Activated CD4-positive, alpha-beta T cell treated with anti-CD3 and anti-CD28 coated beads for 36 hours (primary cell): ENCODE results near the gene HOXA7. TPM values are rescaled to one million over a fixed set of nuclear protein-coding genes. Genes with fewer than 3 reads are reported as not detected.

ENCODE experiments used
- ATAC-seq: fragments of 200-7000 bp; cut with Tn5 transposase; one replicate; pipeline ENCODE4 v1.10.0; 2021; ENCODE audit warnings: mild to moderate bottlenecking, moderate library complexity
- CTCF ChIA-PET: fragments of 350-600 bp; sonication (Branson Sonifier 250); formaldehyde crosslinking; loops from one replicate; lab custom pipeline; 2021; ENCODE audit warnings: antibody characterized with exemption; lab: Charles Lee
- POLR2A ChIA-PET: fragments of 350-600 bp; sonication (Branson Sonifier 250); formaldehyde crosslinking; loops from one replicate; lab custom pipeline; 2021; ENCODE audit warnings: antibody characterized with exemption, inconsistent platforms; lab: Charles Lee
- DNase-seq: peaks from one replicate; pipeline ENCODE4 v3.0.0-alpha.2; 2020
- H3K27ac Mint-ChIP-seq: one replicate; pipeline ENCODE4 v1.8.0; 2021; ENCODE audit warnings: mixed read lengths
- H3K27me3 Mint-ChIP-seq: one replicate; pipeline ENCODE4 v1.8.0; 2021; ENCODE audit warnings: mixed read lengths
- H3K36me3 Mint-ChIP-seq: one replicate; pipeline ENCODE4 v1.8.0; 2021; ENCODE audit warnings: low read depth, mixed read lengths
- H3K4me1 Mint-ChIP-seq: one replicate; pipeline ENCODE4 v1.8.0; 2021; ENCODE audit warnings: mixed read lengths
- H3K4me3 Mint-ChIP-seq: one replicate; pipeline ENCODE4 v1.8.0; 2021; ENCODE audit warnings: mild to moderate bottlenecking, moderate library complexity, mixed read lengths
- H3K9me3 Mint-ChIP-seq: one replicate; pipeline ENCODE4 v1.8.0; 2021; ENCODE audit warnings: low read depth, mixed read lengths
- intact Hi-C, 2 experiments: fragments of 100-400 bp; cut with DNase I in 1 of 2; cut with micrococcal nuclease in 1 of 2; formaldehyde crosslinking; loops; one replicate each; pipeline versions ENCODE4 v1.14.2 to v1.15.1; 2022 to 2024; cut with DNase I, micrococcal nuclease
- total RNA-seq, 2 experiments: library from RNA; stranded (reverse); gene quantifications; one replicate each; pipeline ENCODE4 v1.2.3, GENCODE V29; 2021

HOXA7 gene
- total RNA-seq, 2 experiments from 2014 or later: not detected

GRCh38 chr7:27173956-27174873 lies 17.7 kb upstream of the HOXA7 start, which contains the start of gene HOXA10:
Gene HOXA10, minus strand, starts transcription at chr7:27174320. Its CDS starts 14 bp downstream, at chr7:27174306.
- no peak within 1 kb of the TSS for H3K27ac Mint-ChIP-seq
- H3K4me3 Mint-ChIP-seq: peak within 1 kb of the TSS; percentile 28
- POLR2A ChIA-PET: no interaction called here
- peaks cover 51% of the 10 kb centered on the region for H3K27me3 Mint-ChIP-seq
- DNase-seq (no peak), ATAC-seq (no peak)
- CTCF ChIA-PET: interaction anchor here (0.6 kb wide), 1 partner anchor 36 kb away, joined by 4 read pairs; no protein-coding TSS in a partner anchor
- H3K9me3 Mint-ChIP-seq: no peaks in the 10 kb centered on the region
- peaks cover 9% of the 10 kb centered on the region for H3K4me1 Mint-ChIP-seq
- no peaks in the 10 kb centered on the region for H3K36me3 Mint-ChIP-seq
- intact Hi-C loops: loop anchor here in 1 of 2 experiments (2.0 kb wide), 1 partner anchor 17 kb away; the partner anchor contains the start of gene HOXA7

DNA sequence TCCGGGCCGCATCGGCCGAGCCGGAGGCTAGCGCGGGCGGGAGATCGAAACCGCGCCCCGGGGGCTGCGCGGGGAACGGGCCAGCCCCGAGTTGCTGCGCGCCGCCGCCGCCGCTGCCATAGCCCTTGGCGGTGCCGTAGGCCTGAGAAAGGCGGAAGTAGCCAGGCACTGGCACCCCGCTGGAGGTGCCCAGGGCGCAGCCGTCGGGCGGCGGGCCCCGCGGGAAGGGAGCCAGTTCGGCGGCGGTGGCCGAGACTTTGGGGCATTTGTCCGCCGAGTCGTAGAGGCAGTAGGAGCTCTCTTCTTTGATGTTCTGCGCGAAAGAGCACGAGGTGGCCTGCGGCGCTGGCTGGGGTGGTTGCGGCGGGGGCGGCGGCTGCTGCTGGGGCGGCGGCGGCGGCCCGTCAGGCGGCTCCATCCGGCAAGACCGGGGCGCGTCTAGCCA lies 17.1 kb upstream of the HOXA7 start:
- Mint-ChIP-seq H3K4me1 (peaks cover 13% of the 10 kb centered on the region), H3K27ac (no peak overlapping the region), H3K4me3 (no peak overlapping the region), H3K9me3 (no peaks in the 10 kb centered on the region), H3K36me3 (no peaks in the 10 kb centered on the region), H3K27me3 (peaks cover 52% of the 10 kb centered on the region)
- ChIA-PET CTCF (interaction anchor here (1.0 to 1.6 kb wide), 2 partner anchors 11 to 13 kb away, joined by 4 to 6 read pairs; no protein-coding TSS in a partner anchor), POLR2A (interaction anchor here (0.6 kb wide), 1 partner anchor 312 kb away, joined by 7 read pairs; no protein-coding TSS in a partner anchor)
- ATAC-seq (peak; percentile 60), DNase-seq (peak; percentile 50)
- intact Hi-C loops: loop anchor here in 1 of 2 experiments (2.0 kb wide), 1 partner anchor 17 kb away; the partner anchor contains the start of gene HOXA7

DNA sequence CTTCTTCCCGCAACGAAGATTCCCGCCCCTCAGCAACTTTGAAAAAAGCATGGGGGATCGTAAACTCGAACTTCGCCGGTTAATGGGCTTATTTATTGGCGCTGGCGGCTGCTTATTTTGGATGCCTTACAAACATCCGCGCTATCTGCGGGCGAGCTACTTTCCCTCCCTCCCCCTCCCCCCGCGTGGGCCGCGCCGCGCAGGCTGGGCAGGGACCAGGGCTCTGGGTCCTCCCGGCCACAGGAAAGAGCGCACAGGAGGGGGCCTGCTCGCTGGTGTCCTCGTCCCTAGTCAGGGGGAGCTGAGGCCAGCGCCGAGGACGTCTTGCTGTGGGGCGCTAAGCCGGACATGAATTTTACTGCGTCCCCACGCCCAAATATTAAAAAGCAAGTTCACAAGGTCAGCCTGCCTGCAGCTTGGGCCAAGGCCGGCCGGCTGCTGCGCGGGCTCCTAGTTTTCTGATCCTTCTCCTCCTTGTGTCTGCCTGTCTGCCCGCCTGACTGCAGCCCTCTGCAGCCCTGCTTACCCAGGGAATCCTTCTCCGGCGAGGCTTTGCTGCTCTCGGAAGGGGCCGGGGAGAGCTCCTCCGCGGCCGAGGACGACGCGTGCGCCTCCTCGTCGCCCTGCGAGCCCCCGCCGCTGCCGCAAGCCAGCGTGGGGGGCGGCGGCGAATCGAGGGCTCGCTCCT lies 16.5 kb upstream of the HOXA7 start:
- H3K27me3 Mint-ChIP-seq: peaks cover 56% of the 10 kb centered on the region
- DNase-seq: peak; percentile 31
- no peak overlapping the region for H3K27ac Mint-ChIP-seq
- ChIA-PET CTCF (interaction anchor here (0.6 to 1.6 kb wide), 4 partner anchors 10 to 113 kb away, joined by 3 to 6 read pairs (median 4); no protein-coding TSS in a partner anchor), POLR2A (interaction anchor here (0.6 kb wide), 1 partner anchor 312 kb away, joined by 7 read pairs; no protein-coding TSS in a partner anchor)
- peaks cover 15% of the 10 kb centered on the region for H3K4me1 Mint-ChIP-seq
- intact Hi-C loops: loop anchor here in 1 of 2 experiments (2.0 kb wide), 1 partner anchor 16 kb away; the partner anchor contains the start of gene HOXA7
- peak; percentile 14 for ATAC-seq
- H3K9me3 Mint-ChIP-seq: no peaks in the 10 kb centered on the region
- H3K36me3 Mint-ChIP-seq: no peaks in the 10 kb centered on the region
- H3K4me3 Mint-ChIP-seq: no peak overlapping the region

- ChIA-PET CTCF (interaction anchor here (0.6 to 1.6 kb wide), 4 partner anchors 10 to 114 kb away, joined by 3 to 5 read pairs (median 4); no protein-coding TSS in a partner anchor), POLR2A (no interaction called here)
- Mint-ChIP-seq H3K36me3 (no peaks in the 10 kb centered on the region), H3K4me3 (peak overlapping the region; percentile 7), H3K4me1 (peaks cover 15% of the 10 kb centered on the region), H3K27ac (no peak overlapping the region), H3K27me3 (peaks cover 57% of the 10 kb centered on the region), H3K9me3 (no peaks in the 10 kb centered on the region)
- no peak for DNase-seq
- intact Hi-C loops: loop anchor here in 1 of 2 experiments (2.0 kb wide), 1 partner anchor 16 kb away; the partner anchor contains the start of gene HOXA7
- no peak for ATAC-seq
Observed at GRCh38 chr7:27172315-27172774, 15.9 kb upstream of the HOXA7 start.

GRCh38 chr7:27171637-27172314 lies 15.3 kb upstream of the HOXA7 start:
- ChIA-PET CTCF (interaction anchor here (1.1 to 1.6 kb wide), 4 partner anchors 9 to 24 kb away, joined by 3 to 5 read pairs (median 4); no protein-coding TSS in a partner anchor), POLR2A (no interaction called here)
- peak; percentile 35 for DNase-seq
- Mint-ChIP-seq H3K27me3 (peaks cover 63% of the 10 kb centered on the region), H3K27ac (peak overlapping the region; percentile 9), H3K4me3 (no peak overlapping the region), H3K9me3 (no peaks in the 10 kb centered on the region), H3K4me1 (peaks cover 18% of the 10 kb centered on the region), H3K36me3 (no peaks in the 10 kb centered on the region)
- intact Hi-C loops: loop anchor here (2.0 kb wide), 2 partner anchors 15 to 79 kb away; partner anchors contain the start of gene HOXA7 (in 1 of the 2)
- ATAC-seq: no peak

DNA sequence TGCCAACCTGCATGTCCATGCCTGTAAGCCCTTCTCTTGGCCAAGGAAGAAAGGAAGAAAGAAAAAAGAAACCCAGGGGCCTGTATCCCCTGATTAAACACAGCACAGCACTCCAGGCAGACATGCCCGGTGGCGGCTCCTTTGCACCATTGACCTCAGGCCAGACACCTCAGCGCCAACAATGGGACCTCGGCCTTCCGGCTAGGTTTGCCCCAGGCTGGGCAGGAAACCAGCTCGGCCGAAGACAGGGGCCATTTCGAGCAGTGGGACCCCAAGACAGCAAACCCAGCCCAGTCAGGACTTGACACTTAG lies 14.8 kb upstream of the HOXA7 start:
- no peak overlapping the region for H3K4me3 Mint-ChIP-seq
- H3K9me3 Mint-ChIP-seq: no peaks in the 10 kb centered on the region
- H3K27me3 Mint-ChIP-seq: peaks cover 65% of the 10 kb centered on the region
- ATAC-seq (no peak), DNase-seq (no peak)
- no peaks in the 10 kb centered on the region for H3K36me3 Mint-ChIP-seq
- intact Hi-C loops: loop anchor here in 1 of 2 experiments (2.0 kb wide), 1 partner anchor 80 kb away; no protein-coding TSS in a partner anchor
- ChIA-PET POLR2A (no interaction called here), CTCF (interaction anchor here (1.1 to 1.3 kb wide), 2 partner anchors 18 to 25 kb away, joined by 3 to 5 read pairs; no protein-coding TSS in a partner anchor)
- H3K4me1 Mint-ChIP-seq: peaks cover 18% of the 10 kb centered on the region
- H3K27ac Mint-ChIP-seq: no peak overlapping the region

DNA sequence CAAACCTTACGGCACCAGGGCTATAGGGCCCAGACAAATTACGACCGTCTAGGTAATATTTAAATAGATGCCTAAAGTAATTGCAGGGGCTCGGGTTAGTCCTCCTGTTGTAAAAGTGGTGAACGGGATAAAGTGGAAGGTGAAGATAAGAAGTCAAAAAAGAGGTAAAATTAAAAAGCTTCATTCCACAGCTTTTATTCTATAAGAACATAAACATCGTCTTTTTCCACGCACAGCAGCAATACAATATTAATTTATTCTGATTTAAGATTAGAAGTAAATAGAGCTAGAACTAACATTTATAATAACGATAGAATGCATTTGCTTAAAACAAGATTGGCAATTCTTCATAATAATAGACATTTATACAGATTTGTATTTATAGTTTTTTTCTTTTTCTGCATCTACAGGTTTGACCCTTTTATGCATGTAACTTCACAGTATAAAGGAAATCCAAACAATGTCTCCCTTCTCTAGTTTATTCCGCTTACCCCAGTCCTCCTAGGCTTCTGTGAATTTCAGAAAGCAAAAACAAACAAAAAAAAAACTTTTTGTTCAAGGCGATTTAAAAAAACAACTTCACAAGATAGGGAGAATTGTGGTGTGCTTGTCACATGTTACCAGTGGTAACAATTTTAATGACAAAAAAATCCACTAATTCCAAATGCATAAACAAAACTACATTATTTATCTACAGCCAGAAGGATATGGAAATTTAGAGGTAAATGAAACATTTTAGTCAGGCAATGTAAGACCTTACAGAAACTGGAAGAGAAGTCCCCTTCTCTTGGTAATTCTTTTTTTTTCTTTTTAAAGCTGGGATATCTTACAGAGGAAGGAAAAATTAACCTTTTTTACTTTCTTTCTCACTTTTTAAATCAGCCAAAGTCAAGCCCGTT lies 14.2 kb upstream of the HOXA7 start:
- Mint-ChIP-seq H3K4me1 (peaks cover 22% of the 10 kb centered on the region), H3K27me3 (peaks cover 65% of the 10 kb centered on the region), H3K9me3 (no peaks in the 10 kb centered on the region), H3K36me3 (no peaks in the 10 kb centered on the region), H3K4me3 (no peak overlapping the region), H3K27ac (no peak overlapping the region)
- intact Hi-C loops: loop anchor here in 1 of 2 experiments (2.0 kb wide), 1 partner anchor 80 kb away; no protein-coding TSS in a partner anchor
- DNase-seq (no peak), ATAC-seq (no peak)
- POLR2A ChIA-PET: no interaction called here
- CTCF ChIA-PET: interaction anchor here (0.9 to 1.1 kb wide), 5 partner anchors 9 to 36 kb away, joined by 3 read pairs; partner anchors contain the start of gene HOXA3

GRCh38 chr7:27169658-27170425 lies 13.4 kb upstream of the HOXA7 start:
- DNase-seq (peak; percentile 26), ATAC-seq (no peak)
- intact Hi-C loops: loop anchor here (2.0 to 5.0 kb wide), 6 partner anchors 15 to 1313 kb away; partner anchors contain the start of genes HOXA11 (in 1 of the 2) and HOXA13 (in 1 of the 2)
- H3K4me1 Mint-ChIP-seq: peaks cover 25% of the 10 kb centered on the region
- no peak overlapping the region for H3K4me3 Mint-ChIP-seq
- ChIA-PET CTCF (interaction anchor here (0.7 to 1.1 kb wide), 5 partner anchors 9 to 86 kb away, joined by 3 read pairs; partner anchors contain the start of gene HOXA3), POLR2A (no interaction called here)
- H3K36me3 Mint-ChIP-seq: no peaks in the 10 kb centered on the region
- peaks cover 62% of the 10 kb centered on the region for H3K27me3 Mint-ChIP-seq
- H3K27ac Mint-ChIP-seq: no peak overlapping the region
- no peaks in the 10 kb centered on the region for H3K9me3 Mint-ChIP-seq
